Fibroblast of skin of scalp (primary cell): ENCODE results near the gene EFNA4.

ENCODE experiments used
- DNase-seq: peaks from one replicate; pipeline ENCODE4 v3.0.0-alpha.2; 2013

EFNA4 gene

DNA sequence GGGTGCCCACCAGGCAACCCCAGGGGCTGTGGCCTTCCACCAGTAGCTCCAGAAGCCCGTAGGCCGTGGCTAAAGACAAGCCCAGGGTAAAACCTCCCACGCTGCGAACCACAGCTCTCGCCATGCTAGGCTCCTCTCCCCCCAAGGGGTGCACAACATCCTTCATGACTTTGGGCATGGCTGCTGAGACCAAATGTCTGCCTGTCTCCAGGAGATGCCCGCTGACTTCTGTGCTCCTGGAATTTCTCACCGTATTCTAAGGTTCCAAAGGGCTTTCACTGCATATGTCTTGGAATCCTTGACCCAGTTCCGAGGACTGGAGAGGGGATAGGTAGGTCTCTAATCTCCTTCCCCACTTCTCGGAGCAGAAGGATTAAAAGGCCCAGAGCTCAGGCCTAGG is 30.0 kb upstream of the EFNA4 start, which contains the start of the genes DCST1 and DCST2:
TSS of gene DCST1 (plus strand) at position 301 of the 400 bp plus-strand sequence. CDS start 213 bp downstream, outside the sequence.
TSS of gene DCST2 (minus strand) at position 258 of the 400 bp plus-strand sequence. CDS start at position 178, 80 bp downstream.
- no peak for DNase-seq

DNA sequence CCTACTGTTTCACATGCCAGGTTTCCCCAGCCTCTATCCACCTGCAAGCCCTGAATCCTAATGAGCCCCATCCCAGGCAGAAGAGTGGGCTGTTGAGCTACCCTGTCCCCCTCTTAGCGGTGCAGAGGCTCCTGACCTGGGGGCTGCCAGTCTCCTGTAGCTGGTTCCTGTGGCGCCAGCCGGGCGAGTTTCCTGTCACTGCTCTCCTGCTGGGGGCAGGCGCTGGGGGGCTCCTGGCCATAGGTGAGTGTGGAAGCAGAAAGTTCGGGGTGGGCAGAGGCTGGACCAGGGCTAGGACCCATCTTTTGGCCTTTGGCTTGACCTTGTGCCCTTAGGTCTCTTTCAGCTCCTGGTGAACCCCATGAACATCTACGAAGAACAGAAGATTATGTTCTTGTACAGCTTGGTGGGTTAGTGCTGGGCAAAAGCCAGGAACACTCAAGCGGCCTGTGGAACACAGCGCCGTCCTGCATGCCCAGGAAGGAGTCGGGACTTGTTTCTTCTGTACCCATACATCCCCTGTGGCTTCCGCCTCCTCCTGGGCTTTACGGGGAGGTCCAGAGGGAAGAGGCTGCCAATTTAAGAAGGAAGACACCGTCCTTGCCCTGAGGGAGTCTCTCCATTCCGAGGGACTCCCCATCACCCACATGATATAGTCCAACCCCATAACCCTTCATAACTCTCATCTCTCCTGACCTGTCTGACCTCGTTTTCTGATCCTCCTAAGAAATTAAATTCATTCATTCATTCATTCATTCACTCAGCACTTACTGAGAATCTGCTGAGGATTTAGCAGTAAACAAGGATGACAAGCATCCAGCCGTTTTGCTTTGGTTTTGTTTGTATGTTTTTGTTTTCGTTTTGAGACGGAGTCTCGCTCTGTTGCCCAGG is 29.0 kb upstream of the EFNA4 start:
- DNase-seq: no peak

DNA sequence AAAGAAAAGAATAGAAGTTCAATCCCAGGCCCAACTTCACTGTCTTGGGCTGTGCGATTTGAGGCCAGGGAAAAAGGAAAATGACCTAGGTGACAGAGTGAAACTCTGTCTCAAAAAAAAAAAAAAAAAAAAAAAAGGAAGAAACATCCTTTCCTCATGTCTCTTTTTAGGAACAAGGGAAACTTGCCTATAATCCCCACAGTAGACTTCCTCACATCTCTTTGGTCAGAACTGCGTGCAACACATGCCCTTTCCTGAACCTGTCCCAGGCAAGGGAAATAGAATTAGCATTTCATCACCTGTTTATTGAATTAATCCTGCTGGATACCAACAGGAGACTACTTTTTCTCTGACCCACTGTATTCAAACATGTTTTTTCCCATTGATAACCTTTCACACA is 27.6 kb upstream of the EFNA4 start:
- no peak for DNase-seq

DNA sequence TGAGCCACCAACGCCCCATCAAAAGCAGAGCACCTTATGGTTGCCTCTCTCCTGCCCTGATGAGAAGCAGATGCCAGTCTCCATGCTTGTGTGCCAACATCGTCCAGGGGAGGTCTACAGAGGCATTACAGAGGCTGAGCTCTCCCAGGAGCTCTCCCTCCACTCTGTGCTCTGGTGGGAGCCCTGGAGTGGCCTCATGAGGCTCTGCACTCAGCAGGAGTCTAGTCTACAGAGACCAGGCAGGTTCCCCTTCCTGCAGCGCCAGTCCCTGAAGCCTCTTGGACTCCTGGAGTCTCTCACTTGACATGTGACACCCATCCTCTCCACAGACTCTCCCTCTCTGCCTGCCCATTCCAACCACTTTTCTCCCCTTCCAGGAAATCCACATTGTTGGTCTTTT is 26.5 kb upstream of the EFNA4 start:
- DNase-seq: no peak

DNA sequence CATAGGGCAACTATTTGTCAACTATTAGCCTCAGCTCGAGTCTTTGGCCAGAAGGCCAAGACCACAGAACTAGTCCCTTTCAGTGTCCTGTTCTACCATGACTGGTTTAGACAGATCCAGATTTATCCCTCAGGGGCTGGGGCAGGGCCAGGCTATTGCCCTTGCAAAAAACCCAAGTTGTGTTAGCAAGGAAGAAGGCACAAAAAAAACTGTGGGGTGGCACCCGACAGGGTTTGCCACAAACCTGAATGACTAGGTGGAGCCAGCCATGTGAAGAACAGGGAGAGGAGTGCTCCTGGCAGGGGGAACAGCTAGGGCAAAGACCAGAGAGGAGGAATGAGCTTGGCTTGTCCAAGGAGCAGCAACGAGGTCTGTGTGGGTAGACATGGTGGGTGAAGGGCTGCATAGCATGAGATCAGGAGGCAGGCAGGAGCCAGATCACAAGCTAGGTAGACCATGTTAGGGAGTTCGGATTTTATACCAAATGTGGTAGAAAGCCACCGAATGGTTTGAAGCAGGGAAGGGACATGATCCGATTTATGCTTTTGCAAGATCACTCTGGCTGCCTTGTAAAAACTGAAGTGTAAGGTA is 25.6 kb upstream of the EFNA4 start:
- no peak for DNase-seq

DNA sequence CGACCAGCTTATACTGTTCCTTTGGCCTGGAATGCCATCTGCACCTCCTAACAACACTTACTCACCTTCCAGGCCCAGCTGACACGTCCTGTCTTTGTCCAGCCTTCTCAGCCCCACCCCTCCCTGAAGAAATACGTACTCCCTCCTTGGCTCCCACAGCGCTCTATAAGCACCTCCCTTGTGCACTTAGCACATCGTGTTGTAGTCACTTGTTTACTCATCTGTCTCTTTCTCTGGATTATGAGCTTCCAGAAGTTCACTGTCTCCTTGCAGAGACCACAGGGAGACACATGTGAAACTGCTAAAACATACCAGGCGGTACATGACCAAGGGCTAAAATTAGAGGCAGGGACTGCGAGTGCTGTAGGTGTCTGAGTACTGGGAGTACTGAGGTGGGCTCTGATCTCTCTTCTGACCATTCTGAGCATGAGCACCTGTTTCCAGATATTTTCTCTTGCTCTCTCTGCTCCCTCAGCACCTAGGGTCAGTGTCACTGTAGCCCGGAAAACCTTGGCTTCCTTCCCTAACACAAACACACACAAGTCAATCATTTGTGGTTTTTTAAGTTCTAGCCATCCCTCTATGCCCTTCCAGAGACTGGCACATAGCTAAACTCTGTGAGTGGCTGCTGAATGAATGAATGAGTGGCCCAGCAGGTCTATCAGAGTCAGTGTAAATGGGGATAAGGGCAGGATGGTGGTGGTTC is 24.8 kb upstream of the EFNA4 start:
- no peak for DNase-seq

DNA sequence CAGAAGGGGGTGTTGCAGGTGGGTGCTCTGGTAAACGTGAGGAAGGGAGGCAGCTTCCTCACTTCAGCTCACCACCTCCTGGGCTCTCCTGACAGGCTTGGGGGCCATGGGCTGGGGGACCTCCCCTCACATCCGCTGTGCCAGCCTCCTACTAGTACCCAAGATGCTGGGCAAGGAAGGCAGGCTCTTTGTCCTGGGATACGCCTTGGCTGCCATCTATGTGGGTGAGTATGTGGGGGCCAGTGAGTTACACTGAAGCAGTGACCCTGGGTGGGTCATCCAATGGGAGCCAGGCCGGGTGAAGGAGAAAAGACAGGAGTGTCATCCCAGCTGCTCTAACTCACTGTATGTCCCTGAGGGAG is 24.3 kb upstream of the EFNA4 start:
- no peak for DNase-seq

DNA sequence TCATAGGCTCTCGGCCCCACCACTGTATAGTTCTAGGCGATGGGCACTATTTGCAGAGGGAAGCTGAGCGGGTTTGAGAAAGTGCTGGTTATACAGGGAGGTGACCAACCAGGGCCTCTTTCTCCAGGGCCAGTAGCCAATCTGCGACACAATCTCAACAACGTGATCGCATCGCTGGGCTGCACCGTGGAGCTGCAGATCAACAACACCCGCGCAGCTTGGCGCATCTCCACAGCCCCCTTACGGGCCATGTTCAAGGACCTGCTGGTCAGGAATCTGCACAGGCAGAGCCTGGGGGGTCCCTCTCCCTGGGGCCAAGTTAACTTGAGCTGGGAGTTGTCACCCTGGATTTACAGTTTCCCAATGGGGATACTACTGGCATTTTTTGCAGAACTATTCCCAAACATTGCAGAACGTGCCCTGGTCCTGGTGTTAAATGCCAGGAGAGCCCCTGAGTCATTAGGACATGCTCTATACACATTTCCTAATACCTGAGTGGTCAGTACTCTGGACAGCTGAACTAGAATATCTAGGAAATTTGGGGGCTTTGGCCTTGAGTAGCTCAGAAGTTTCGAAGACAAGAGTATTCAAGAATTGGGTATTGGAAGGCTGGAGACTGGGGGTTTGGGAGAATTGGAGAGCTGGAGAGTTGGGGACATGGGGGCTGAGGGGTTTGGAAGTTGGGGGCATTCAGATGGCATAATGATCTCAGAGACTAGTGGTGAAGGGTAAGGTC is 23.0 kb upstream of the EFNA4 start:
- DNase-seq: no peak

DNA sequence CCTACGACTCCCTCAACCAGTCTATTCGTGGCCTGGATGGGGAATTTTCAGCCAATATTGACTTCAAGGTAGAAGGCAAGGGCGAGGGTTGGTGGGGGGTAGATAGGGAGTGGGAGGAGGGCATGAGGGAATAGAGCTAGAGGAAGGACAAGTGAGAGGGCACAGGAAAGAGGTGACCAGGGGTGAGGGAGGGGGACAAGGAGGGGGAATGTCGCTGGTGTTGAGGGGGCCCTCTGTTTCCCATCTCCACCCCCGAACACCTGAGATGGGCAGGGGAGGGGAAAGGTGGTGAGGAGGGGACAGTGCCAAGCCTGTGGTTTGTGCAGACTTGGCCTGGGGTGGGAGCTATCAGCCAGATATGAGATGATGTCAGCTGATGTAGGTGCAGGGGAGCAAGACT is 20.8 kb upstream of the EFNA4 start:
- no peak for DNase-seq

DNA sequence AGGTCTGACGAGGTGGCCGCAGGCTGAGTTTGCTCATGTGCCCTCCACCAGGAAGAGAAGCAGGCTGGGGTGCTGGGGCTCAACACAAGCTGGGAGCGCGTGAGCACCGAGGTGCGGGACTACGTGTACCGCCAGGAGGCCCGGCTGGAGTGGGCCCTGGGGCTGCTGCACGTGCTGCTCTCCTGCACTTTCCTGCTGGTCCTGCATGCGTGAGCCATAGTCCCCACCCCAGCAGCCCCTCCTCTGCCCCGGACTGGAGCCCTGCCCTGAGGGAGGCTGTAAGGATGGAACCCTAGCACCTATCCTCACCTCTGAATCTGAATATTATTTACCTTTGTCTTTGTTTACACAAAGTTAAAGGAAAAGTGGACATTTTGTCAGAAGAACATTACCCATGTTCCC is 20.2 kb upstream of the EFNA4 start:
- no peak for DNase-seq

DNA sequence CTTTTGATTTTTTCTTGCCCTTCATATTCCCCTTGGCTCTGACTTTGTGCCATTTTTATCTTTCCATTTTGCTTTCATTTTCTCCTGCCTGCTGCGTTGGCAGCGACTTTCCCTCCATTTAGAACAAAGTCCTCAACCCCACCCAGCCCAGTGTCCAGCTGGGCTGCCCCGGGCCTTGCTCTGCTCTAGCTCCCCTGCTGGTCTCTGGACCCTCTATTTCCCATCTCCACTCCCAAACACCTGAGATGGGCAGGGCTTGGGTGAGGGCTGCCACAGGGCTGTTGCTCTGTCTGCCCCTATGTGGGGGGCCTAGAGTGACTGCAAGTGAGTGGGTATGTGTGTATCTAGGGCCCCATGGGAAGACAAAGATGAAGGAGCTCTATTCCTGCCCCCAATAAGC is 19.7 kb upstream of the EFNA4 start:
- no peak for DNase-seq

DNA sequence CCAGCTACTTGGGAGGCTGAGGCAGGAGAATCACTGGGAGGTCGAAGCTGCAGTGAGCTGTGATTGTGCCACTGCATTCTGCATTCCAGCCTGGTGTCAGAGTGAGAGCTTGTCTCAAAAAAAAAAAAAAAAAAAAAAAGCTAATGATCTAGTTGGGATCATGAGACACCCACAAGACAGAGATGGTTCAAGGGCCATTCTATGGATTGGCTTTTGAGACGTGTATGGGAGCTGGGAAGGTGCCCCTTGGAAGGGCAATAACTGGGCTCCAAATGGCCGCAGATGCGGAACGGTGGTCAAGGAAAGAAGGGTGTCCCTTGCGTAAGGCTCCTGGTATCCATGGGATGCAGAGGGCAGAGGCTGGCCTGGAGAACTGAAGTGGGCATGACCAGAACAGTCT is 19.2 kb upstream of the EFNA4 start:
- no peak for DNase-seq

DNA sequence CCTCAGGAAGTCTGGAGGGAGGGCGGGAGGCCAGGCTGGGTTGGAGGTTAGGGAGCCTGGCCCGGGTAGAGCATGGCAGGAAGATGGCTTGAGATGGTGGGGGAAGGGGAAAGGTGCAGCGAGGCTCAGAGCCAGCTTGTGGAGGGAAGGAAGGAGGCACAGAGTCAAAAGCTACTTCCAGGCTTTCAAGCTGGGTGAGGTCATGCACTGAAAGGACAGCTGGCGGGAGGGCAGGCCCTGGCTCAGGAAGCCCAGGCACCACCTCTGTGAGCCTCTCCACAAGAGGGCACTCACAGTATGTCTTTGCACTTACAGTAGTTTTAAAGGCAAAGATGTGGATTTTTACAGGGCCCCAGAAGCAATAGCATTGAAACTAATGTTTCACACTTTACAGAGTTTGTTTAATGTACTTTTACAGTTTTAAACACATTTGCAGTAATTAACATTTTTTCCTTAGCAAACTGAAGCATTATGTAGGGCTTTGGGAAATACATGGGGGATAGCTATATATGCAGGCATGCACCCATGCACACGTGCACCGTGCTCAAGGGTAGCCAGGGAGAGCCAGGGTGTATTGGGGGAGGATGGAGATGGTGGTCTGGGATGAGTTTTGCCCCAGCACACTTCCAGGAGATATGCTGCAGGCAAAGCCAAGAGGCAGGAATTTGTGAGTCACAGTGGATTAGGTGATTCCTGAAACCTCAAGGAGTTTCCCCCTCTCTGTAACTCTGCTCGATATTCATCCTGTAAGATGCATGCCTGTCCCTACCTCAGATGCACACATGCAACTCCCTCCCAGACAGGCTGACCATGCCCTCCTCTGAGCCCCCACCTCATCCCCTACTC is 18.5 kb upstream of the EFNA4 start:
- DNase-seq: peak; percentile 73

DNA sequence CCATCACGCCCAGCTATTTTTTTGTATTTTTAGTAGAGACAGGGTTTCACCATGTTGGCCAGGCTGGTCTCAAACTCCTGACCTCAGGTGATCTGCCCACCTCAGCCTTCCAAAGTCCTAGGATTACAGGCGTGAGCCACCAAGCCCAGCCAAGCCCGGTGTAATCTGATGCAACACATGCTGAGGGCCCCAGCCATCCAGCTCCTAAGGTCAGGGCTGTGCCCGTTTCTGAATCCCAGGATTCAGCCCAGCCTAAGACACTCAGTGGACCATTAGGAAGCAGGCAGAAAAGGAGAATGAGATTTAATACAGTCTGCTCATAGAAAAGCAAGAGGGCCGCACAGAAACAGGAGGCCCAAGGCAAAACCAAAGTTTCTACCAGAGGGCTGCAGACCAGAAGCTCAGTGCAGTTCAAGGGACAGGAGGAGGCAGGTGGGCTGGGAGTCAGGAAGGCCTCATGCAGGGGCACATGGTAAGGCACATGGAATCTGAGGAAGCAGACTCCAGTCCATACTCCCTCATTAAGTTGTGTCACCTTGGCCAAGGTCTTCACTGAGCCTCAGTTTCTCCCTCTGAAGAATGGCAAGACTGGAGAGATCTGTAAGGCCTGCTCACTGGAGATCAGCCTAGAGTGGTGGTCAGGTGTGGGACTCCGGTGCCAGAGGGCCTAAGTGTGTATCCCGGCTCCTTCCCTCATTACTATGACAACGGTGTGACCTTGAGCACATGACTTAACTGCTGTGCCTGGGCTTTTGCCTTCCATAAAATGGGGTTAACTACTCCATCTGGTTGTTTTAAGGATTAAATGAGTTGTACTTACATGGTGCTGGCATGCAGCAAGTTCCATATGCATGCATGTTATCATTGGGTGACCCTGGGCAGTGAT is 14.8 kb upstream of the EFNA4 start:
- DNase-seq: no peak

DNA sequence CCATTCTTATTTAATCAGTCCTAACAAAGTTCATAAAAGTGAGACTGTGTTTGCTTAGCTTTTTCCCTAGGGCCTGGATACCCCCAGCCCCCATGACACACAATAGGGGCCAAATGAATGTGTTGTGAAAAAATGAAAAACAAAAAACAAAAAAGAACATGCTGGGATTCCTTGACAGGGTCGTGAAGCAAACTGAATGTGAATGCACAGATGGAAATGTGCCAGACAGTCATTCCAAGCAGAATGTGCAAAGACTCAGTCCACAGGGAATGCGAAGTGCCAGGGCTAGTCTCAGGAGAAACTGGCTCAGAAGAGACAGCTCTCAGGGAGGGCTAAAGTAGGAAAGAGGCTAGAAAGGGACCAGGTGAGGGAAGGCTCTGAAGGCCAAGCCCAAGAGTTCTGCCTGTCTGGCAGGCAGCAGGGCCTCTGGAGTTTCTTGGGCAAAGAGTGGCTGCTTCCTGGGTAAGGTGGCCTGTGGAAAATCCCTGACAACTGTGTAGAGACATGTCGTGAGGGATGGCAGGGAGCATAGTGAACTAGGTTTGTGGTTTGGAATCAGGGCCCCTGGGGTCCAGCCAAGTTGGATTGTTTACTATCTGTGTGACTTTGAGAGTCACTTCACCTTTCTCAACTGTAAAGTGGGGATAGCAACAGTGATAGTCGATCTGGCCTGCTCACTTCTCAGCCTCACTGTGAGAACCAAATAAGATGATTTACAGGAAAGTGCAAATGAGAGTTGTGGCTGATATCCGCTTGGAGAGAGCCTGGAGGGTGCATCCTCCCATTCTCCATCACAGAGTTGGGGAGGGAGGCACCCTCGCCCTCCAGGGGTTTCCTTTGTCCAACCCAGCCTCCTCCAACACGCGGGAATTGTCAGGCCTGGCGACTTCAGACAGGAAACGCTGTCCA is 13.6 kb upstream of the EFNA4 start:
- DNase-seq: peak; percentile 76

DNA sequence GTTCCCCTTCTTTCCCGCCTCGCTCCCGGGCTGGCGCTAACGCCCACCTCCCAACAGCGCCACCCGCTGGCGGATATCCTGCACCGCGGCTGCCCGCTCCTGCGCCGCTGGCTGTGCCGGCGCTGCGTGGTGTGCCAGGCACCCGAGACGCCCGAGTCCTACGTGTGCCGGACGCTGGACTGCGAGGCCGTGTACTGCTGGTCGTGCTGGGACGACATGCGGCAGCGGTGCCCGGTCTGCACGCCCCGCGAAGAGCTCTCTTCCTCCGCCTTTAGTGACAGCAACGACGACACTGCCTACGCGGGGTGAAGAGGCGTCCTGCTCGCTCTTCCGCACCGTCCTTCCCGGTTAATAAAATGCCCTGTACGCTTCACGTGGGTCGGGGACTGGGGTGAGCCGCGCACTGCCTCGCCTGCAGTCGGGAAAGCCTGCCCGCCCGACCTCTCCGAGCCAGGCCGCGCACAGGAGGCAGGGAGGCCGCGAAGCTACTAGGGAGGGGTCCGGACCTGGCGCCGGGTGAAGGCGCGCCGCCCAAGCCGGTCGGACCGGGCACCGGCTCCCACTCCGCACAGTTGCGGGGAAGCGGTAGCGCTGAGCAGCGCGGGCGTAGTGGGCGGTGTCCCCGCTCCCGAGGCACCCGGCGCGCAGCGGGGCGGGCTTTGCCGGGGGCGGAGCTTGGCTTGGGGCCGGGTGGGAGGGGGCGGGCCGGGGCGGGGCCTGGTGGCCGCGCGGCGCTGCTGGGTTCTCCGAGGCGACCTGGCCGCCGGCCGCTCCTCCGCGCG is 12.8 kb upstream of the EFNA4 start, which contains the start of gene ADAM15:
TSS of gene ADAM15 (plus strand) at position 757 of the 782 bp plus-strand sequence. CDS start 71 bp downstream, outside the sequence.
- DNase-seq: peak; percentile 63

DNA sequence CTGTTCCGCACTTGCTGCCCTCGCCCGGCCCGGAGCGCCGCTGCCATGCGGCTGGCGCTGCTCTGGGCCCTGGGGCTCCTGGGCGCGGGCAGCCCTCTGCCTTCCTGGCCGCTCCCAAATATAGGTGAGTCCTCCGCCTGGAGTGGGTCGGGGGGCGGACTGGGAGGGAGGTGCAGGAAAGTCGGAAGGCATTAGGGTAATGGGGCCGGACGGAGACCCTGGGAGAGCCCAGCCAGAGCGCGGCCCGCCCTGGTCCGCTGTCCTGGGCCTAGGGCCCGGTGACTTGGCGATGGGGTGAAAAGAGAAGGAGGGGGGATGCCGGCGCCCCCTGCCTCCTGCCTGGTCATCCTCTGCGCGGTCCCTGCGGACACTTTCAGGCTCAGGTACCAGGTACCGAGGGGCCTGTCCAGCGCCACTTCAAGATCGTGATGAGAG is 12.2 kb upstream of the EFNA4 start:
- no peak for DNase-seq

DNA sequence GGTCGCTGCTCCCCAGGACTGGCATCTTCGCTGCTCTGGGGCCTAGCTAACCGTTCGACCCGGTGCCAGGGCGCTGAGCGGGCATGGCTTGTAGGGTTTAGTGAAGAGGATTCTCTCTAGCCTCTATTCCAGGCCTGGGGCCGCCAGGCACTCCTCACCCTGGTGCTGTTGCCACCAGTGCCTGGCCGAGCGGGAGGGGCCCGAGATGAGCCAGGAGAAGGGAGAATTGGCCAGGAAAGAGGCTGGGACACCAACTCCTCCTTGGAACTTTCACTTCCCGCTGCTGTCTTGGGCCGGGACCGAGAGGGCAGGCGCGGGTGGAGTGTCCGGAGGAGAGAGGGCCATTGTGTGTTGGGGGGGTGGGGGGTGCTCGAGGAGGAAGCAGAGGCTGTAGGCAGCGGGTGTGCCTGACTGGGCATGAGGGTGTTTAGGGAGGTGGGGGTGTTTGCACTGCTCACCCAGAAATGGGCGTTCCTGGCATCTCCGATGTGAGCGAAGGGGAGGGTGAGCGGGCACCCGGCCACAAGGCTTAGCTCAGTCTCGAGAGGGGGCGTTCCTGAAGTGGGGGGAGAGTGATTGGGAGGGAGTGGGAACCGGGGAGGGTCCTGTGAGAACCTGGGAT is 11.7 kb upstream of the EFNA4 start:
- peak; percentile 15 for DNase-seq
